GM12801 (cell line): ENCODE measurements around the gene RAB23.

Experiments used
- TF ChIP-seq, protein P1 (sequence below): IDR thresholded peaks from one replicate; pipeline ENCODE4 v1.5.1; 2011; ENCODE audit warnings: control low read depth; ENCODE audit not compliant: insufficient read length; ENCODE audit errors: extremely low read depth

The RAB23 gene

DNA sequence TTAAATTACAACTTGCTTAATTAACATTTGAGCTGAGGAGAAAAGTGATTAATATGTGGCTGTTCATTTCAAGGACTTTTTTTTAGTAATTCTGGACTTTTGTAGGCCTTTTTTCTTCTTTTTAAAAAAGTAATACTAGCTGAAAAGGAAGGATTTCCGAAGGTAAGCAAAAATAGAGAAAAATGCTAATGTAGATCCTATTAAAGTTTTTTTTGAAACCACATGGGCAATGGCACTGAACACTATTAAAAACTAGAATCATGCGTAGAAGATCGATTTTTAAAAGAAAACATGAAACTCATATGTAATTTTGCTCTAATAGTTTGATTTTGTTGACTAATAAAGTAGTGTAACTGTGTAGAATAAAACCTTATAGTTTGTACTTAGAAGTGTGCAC lies 47.6 kb downstream of the RAB23 start:
- TF ChIP-seq, protein P1, sequence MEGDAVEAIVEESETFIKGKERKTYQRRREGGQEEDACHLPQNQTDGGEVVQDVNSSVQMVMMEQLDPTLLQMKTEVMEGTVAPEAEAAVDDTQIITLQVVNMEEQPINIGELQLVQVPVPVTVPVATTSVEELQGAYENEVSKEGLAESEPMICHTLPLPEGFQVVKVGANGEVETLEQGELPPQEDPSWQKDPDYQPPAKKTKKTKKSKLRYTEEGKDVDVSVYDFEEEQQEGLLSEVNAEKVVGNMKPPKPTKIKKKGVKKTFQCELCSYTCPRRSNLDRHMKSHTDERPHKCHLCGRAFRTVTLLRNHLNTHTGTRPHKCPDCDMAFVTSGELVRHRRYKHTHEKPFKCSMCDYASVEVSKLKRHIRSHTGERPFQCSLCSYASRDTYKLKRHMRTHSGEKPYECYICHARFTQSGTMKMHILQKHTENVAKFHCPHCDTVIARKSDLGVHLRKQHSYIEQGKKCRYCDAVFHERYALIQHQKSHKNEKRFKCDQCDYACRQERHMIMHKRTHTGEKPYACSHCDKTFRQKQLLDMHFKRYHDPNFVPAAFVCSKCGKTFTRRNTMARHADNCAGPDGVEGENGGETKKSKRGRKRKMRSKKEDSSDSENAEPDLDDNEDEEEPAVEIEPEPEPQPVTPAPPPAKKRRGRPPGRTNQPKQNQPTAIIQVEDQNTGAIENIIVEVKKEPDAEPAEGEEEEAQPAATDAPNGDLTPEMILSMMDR, result no peak

DNA sequence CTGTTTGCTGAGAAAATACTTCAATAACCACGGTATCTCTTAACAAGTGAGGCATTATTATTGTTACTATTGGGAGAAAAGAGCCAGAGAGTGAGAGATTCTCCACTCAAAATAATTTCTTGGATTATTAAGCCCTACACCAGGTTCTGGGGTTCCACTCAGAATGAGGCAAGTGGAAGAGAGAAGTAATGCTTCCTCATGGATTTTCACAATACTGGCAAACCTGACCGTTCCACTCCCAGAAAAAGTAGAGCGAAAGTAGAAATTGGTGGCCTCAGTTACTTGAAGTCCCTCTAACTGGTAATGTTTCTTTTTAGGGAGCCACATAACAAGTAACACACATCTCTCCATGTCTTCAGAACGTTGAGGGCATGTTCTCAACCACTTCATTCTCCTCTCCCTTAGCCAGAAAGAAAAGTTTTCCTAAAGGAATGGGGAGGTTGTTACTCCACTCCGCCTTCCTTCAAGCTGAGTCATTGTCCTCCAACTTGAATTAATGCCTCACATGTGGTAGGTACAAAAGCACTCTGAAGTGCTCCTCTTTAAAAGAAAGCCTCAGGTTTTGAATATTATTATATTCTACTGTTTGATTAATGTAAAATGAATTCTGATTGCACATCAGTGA lies 48.1 kb downstream of the RAB23 start:
- TF ChIP-seq, protein P1, result no peak

DNA sequence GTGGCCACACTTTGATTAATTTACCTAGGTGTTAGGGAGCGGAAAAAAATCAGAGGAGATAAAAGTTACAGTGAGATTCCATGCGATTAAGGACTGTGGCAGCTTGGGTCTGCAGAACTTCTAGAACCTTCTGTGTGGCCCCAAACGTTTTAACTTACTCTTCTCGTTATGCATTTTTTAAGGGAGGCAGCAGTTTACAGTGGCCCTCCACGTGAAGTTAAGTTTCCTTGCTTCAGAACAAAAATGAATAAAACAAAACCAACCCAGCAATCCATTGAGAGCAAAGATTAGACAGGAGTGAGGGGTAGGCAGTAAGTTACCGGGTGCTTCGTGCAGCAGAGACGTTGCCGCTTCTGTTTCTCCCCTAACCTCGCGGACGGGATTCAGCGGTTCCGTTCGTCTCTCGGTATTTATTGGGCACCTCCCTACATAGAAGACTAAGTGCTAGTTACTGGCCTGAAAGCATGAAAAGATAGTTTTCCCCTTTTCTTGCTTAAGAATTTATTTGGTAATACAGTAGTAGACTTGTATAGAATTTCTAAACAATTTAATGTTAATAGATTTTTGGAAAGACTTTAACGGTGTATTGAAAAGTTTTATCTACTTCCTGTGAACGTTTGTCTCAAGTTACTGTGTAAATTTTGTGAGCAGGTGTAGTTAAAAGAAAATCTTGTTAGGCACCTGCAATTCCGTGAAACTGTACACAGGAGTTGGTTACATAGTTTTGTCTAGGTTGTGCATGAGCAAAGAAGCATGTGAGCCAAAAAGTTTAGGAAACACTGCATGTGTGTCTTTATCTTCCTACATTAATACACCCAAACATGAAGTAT lies 48.8 kb downstream of the RAB23 start:
- TF ChIP-seq, protein P1, result no peak

DNA sequence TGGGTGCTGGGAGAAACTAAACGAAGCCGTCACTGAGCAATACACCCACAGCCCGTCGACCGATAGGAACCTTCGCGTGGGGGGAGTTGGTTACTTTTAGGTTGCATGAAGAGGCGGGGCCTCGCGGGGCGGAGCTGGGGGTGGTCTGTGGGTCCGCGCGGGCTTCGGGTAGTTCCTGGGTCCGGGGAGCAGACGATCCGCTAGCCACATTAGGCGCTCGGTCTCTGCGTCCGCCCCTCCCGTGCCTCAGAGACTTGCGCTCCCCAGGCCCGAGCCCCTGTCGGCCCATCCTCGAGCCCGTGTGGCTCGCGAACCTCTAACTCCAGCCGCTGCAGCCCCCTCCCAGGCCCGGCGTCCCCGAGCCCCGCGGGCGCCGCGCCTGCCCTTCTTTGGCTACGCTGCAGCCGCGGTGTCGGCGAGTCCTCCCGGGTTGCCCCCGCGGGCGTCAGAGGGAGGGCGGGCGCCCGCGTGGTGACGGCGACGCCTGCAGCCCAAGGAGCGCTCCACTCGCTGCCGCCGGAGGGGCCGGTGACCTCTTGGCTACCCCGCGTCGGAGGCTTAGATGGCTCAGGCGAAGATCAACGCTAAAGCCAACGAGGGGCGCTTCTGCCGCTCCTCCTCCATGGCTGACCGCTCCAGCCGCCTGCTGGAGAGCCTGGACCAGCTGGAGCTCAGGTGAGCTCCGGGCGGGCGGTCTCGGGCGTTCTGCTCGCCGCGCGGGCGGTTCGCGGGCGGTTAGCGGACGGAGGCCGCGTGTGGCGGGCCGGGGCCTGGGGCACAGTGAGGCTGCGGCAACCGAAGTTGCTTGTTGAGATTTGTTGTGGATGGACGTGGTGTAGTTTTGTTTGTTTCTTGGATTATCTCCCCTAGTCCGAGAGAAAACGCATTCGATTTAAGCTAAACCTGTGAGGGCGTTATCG lies 49.7 kb downstream of the RAB23 start, which contains the start of gene BAG2:
BAG2 (plus strand) TSS at position 191 of the 920 bp plus-strand sequence; CDS start at position 563, 372 bp downstream.
- TF ChIP-seq, protein P1, result no peak

DNA sequence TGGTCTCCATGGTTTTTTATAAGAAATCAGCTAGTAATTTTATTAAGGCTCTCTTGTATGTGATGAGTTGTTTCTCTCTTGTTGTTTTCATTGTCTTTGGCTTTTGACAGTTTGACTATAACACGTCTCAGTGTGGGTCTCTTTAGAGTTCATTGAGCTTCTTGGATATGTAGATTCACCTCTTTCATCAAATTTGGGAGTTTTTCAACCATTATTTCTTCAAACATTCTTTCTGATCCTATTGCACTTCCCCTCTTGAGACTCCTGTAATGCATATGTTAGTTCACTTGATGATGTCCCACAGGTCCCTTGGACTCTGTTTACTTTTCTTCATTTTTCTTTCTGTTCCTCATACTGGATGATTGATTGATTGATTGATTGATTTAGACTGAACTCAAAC lies 57.0 kb downstream of the RAB23 start:
- TF ChIP-seq, protein P1, result no peak

DNA sequence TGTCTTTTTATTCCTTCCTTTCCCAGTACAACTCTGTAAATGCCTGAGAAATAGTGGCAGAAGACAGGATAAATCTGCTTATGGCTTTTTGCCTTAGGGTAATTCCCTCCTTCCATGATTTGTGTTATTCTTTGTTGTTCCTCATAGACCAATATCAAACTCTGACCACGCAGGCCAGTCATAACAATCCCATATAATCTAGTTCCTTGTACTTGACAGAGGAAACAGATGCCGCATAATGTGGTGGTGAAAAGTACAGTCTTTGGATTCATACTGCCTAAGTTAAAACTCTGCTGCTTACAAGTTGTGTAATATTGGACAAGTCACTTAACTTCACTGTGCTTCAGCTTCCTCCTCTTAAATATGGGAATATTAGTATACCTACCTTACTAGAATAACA lies 58.2 kb downstream of the RAB23 start:
- TF ChIP-seq, protein P1, result no peak

DNA sequence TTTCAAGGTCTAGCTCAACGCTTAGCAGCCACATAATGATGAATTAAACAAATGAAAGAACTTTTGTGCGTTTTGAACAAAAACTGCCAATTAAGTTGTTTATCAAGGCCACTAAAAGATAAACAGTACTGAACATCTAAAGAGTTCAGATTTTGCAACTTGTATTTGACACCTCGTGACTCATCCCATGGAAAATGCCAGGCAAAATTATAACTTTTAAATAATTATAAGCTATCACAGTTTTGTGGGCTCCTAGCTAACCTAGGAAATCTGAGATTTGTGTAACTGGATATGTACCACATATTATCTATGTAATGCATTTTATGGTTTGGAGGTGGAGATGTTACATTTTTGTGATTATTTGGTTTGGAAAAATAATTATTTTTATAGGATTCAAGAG lies 59.6 kb downstream of the RAB23 start:
- TF ChIP-seq, protein P1, result no peak
